G401.6 (cell line): ENCODE data around the gene AKAP13.
"Not testable (repeated sequence)": the region's sequence is repeated elsewhere in the genome, so short reads cannot be mapped to it uniquely, and the experiment has no call there.

Source experiments
- FAIRE-seq: peaks from 2 replicates; lab custom pipeline; 2012; peaks lifted over from hg19 to GRCh38; lab: Jason Lieb, UNC

Gene AKAP13

GRCh38 chr15:85380217-85380811 lies at the start of gene AKAP13:
Gene AKAP13 (plus strand): TSS chr15:85380603. CDS start chr15:85485721, 105,118 bp downstream.
- FAIRE-seq = peak; percentile 83

GRCh38 chr15:85330901-85331588 lies 49.4 kb upstream of the AKAP13 start:
- peak; percentile 94 for FAIRE-seq

- FAIRE-seq = no peak
Measured at GRCh38 chr15:85331655-85332285, 48.6 kb upstream of the AKAP13 start.

GRCh38 chr15:85333132-85333831 lies 47.1 kb upstream of the AKAP13 start:
- FAIRE-seq = no peak

- FAIRE-seq = no peak
Measured at GRCh38 chr15:85334241-85334640, 46.2 kb upstream of the AKAP13 start.

GRCh38 chr15:85335193-85335942 lies 45.0 kb upstream of the AKAP13 start:
- FAIRE-seq = no peak

GRCh38 chr15:85336880-85337279 lies 43.5 kb upstream of the AKAP13 start:
- no peak for FAIRE-seq

- no peak for FAIRE-seq
Measured at GRCh38 chr15:85337425-85338074, 42.9 kb upstream of the AKAP13 start.

GRCh38 chr15:85340321-85340665 lies 40.1 kb upstream of the AKAP13 start:
- FAIRE-seq = no peak

GRCh38 chr15:85340852-85341251 lies 39.6 kb upstream of the AKAP13 start:
- FAIRE-seq = no peak

GRCh38 chr15:85342163-85342562 lies 38.2 kb upstream of the AKAP13 start:
- FAIRE-seq = not testable (repeated sequence)

GRCh38 chr15:85343443-85343842 lies 37.0 kb upstream of the AKAP13 start:
- not testable (repeated sequence) for FAIRE-seq

- not testable (repeated sequence) for FAIRE-seq
Measured at GRCh38 chr15:85344241-85344640, 36.2 kb upstream of the AKAP13 start.

GRCh38 chr15:85344653-85345114 lies 35.7 kb upstream of the AKAP13 start:
- FAIRE-seq = peak; percentile 94

GRCh38 chr15:85345196-85345918 lies 35.0 kb upstream of the AKAP13 start:
- not testable (repeated sequence) for FAIRE-seq

- FAIRE-seq = peak; percentile 51
Measured at GRCh38 chr15:85346462-85347084, 33.8 kb upstream of the AKAP13 start.

- not testable (repeated sequence) for FAIRE-seq
Measured at GRCh38 chr15:85347264-85348047, 32.9 kb upstream of the AKAP13 start.

- not testable (repeated sequence) for FAIRE-seq
Measured at GRCh38 chr15:85348048-85348766, 32.2 kb upstream of the AKAP13 start.

- not testable (repeated sequence) for FAIRE-seq
Measured at GRCh38 chr15:85349062-85349461, 31.3 kb upstream of the AKAP13 start.
